GM10248 (cell line): ENCODE data around the gene ARID5A.

Source experiments
- CTCF ChIA-PET: fragments of 300-600 bp; sonication (Branson Sonifier 250); formaldehyde crosslinking; extraction: SDS; loops from one replicate; lab custom pipeline; 2021; ENCODE audit warnings: antibody characterized with exemption; lab: Yijun Ruan, JAX
- POLR2A ChIA-PET: fragments of 350-650 bp; sonication (Branson Sonifier 250); formaldehyde crosslinking; extraction: SDS; loops from one replicate; lab custom pipeline; 2020; ENCODE audit warnings: antibody characterized with exemption; lab: Yijun Ruan, JAX
- DNase-seq: peaks from one replicate; pipeline ENCODE4 v3.0.0; 2012; ENCODE audit errors: extremely low spot score
- TF ChIP-seq, protein P1 (sequence below): IDR thresholded peaks from 2 replicates; pipeline ENCODE4 v1.5.1; 2012; ENCODE audit warnings: mild to moderate bottlenecking, low read depth; ENCODE audit errors: extremely low read depth, missing control alignments, control extremely low read depth

Gene ARID5A

GRCh38 chr2:96535331-96535730 is 1.2 kb upstream of the ARID5A start:
- TF ChIP-seq, protein P1, sequence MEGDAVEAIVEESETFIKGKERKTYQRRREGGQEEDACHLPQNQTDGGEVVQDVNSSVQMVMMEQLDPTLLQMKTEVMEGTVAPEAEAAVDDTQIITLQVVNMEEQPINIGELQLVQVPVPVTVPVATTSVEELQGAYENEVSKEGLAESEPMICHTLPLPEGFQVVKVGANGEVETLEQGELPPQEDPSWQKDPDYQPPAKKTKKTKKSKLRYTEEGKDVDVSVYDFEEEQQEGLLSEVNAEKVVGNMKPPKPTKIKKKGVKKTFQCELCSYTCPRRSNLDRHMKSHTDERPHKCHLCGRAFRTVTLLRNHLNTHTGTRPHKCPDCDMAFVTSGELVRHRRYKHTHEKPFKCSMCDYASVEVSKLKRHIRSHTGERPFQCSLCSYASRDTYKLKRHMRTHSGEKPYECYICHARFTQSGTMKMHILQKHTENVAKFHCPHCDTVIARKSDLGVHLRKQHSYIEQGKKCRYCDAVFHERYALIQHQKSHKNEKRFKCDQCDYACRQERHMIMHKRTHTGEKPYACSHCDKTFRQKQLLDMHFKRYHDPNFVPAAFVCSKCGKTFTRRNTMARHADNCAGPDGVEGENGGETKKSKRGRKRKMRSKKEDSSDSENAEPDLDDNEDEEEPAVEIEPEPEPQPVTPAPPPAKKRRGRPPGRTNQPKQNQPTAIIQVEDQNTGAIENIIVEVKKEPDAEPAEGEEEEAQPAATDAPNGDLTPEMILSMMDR, result no peak
- CTCF ChIA-PET, result interaction anchor here (1.3 to 26.6 kb wide), 7 partner anchors 8 to 543 kb away, joined by 3 to 349 read pairs (median 6); partner anchors contain the start of gene NEURL3
- POLR2A ChIA-PET, result interaction anchor here (0.6 to 0.9 kb wide), 4 partner anchors 8 to 276 kb away, joined by 3 to 7 read pairs (median 4); partner anchors contain the start of gene CNNM4
- no peak for DNase-seq

DNA sequence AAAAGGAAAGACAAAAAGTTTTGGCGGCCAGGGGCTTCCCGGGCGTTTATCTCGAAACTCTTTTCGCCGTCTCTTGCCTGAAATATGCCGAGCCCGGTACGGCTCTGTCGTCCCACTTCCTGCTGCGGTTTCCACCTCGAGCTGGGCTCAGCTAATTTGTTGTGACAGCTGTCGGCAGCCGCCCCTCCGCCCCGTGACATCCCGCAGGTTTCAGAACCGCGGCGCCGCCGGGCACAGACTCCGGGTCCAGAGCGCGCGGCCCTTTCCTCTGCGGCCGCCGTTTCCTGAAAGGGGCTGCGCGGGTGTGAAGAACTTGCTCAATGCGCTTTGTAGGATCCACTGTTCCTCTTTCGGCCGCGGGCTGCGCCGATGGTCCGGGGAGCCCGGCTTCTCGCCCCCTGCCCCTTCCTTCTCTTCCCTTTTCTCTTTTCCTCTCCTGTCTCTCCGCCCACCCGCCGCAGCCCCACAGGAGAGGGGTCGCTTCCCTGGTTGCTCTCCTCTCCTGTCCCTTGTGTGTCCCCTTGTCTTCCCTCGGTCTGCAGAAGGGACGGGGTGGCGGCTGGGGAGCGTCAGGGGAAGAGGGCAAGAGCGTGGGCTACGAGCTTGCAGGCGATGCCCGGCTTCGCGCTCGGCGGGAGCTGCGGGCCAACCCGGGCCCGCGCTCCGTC is 648 bp downstream of the ARID5A start:
- CTCF ChIA-PET, result interaction anchor here (1.7 to 26.6 kb wide), 4 partner anchors 8 to 24 kb away, joined by 4 to 349 read pairs (median 70); partner anchors contain the start of gene NEURL3
- TF ChIP-seq, protein P1, result no peak
- POLR2A ChIA-PET, result interaction anchor here (1.0 to 1.7 kb wide), 4 partner anchors 9 to 28 kb away, joined by 3 to 5 read pairs (median 4); no protein-coding TSS in a partner anchor
- peak; percentile 78 for DNase-seq

DNA sequence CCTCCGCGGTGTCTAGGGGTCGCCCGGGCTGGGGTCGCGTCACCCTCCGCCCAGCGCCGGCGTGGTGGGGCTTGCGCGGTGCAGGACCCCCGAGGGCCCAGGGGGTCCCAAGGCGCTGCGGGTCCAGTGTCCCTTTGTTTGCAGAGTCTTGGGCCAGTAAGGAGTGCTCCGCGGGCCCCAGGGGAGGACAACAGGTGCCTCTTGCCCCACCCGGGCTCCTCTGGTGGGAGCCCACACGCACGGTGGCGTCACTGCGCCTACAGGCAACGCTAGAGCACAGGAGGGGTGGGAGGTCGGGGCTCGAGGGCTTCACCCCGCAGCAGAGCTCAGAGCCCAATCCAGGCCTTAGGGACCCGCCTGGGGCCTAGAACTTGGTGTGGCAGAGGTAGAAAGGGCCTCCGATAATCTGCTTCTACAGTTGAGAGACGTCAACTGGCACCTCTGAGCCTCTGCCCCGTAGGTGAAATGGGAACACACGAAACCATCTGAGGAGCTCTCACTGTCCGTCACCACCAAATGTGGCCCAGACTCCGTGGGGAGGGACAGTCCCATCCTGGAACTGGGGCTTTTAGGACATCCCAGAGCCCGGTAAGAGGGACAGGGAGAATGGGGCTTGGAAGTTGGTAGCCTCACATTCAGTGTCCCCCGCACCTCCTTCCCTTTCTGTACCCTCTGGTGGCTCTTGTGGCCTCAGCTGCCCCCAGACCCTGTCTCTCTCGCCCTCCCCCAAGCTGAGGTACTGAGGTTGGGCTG is 1.4 kb downstream of the ARID5A start:
- no peak for DNase-seq
- TF ChIP-seq, protein P1, result no peak
- POLR2A ChIA-PET, result interaction anchor here (0.7 to 2.0 kb wide), 7 partner anchors 8 to 28 kb away, joined by 3 to 14 read pairs (median 4); no protein-coding TSS in a partner anchor
- CTCF ChIA-PET, result interaction anchor here (1.5 to 26.6 kb wide), 5 partner anchors 9 to 25 kb away, joined by 3 to 349 read pairs (median 61); partner anchors contain the start of gene NEURL3

DNA sequence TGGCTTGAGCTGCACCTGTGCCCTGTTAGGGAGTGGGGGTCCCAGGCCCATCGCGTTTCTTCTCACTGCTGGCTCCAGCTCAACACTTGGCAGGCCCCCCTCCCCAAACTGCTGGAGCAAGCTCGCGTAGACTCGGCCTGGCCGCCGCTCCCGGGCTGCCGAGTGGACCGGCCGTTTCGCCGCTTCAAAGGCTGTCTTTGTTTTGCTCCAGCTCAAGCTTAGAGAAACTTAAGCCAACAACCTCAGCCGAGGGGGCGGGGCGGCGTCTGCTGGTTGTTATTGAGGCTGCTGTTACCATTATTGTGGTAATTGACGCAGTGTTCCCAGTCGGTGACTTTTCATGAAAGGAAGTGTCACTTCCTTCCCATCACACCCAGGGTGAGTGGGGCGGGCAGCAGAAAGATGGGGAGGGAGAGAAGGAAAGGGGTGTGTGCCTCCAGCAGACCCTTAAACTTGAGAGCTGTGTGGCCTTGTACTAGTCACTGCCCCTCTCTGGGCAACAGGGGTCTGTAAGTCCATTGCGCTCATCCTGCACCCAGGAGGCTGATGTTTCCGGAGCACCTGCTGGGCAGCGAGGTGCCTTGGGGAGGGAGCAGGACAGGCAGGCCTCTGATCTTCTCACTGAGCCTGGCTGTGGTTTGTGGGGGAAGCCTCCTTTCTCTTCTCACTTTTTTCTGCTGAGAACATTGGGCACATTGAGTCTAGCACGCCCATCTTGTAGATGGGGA is 2.1 kb downstream of the ARID5A start:
- DNase-seq, result peak; percentile 51
- ChIA-PET CTCF (interaction anchor here (1.5 to 26.6 kb wide), 5 partner anchors 10 to 26 kb away, joined by 3 to 349 read pairs (median 61); partner anchors contain the start of gene NEURL3), POLR2A (interaction anchor here (0.7 to 2.0 kb wide), 6 partner anchors 9 to 29 kb away, joined by 3 to 14 read pairs (median 4); no protein-coding TSS in a partner anchor)
- TF ChIP-seq, protein P1, result no peak

GRCh38 chr2:96539215-96539920 is 2.8 kb downstream of the ARID5A start:
- CTCF ChIA-PET, result interaction anchor here (1.5 to 26.6 kb wide), 4 partner anchors 11 to 27 kb away, joined by 3 to 349 read pairs (median 70); partner anchors contain the start of gene NEURL3
- TF ChIP-seq, protein P1, result no peak
- DNase-seq, result no peak
- POLR2A ChIA-PET, result interaction anchor here (0.7 to 2.0 kb wide), 3 partner anchors 12 to 16 kb away, joined by 3 to 14 read pairs (median 3); no protein-coding TSS in a partner anchor
